Measurements from ENCODE around the gene TPPP2. TPM values are rescaled to one million over a fixed set of nuclear protein-coding genes. Genes with fewer than 3 reads are reported as not detected.
"Not testable (repeated sequence)": the region's sequence is repeated elsewhere in the genome, so short reads cannot be mapped to it uniquely, and the experiment has no call there.

Gene TPPP2
- total RNA-seq, 1 donor from 2014 or later = 0.84 TPM

- H3K9me3 Mint-ChIP-seq (ENCODE audit: low read depth) = no peaks in the 10 kb centered on the region
- H3K4me3 Mint-ChIP-seq (ENCODE audit: low read depth) = no peak overlapping the region
- H3K36me3 Mint-ChIP-seq (ENCODE audit: insufficient read depth) = no peaks in the 10 kb centered on the region
- TF ChIP-seq CTCF (IDR thresholded peaks at IDR 0.05; ENCODE audit: unreplicated experiment) = no peak
- DNase-seq (ENCODE audit: low spot score, unreplicated experiment) = no peak
- H3K27ac Mint-ChIP-seq = no peak overlapping the region
- peaks cover 12% of the 10 kb centered on the region for H3K4me1 Mint-ChIP-seq (ENCODE audit: low read depth)
- peaks cover 3% of the 10 kb centered on the region for H3K27me3 Mint-ChIP-seq
These were observed 26.1 kb upstream of the TPPP2 start for GRCh38 chr14:21003788-21004346.

- not testable (repeated sequence) for H3K9me3 Mint-ChIP-seq (ENCODE audit: low read depth); DNase-seq (ENCODE audit: low spot score, unreplicated experiment); H3K27me3 Mint-ChIP-seq; H3K4me1 Mint-ChIP-seq (ENCODE audit: low read depth); H3K36me3 Mint-ChIP-seq (ENCODE audit: insufficient read depth); H3K4me3 Mint-ChIP-seq (ENCODE audit: low read depth)
- peak overlapping the region; percentile 67 for H3K27ac Mint-ChIP-seq
These were observed 20.3 kb upstream of the TPPP2 start for GRCh38 chr14:21009721-21010120.

- Mint-ChIP-seq H3K27ac (no peak overlapping the region), H3K4me3 (ENCODE audit: low read depth) (no peak overlapping the region), H3K9me3 (ENCODE audit: low read depth) (no peaks in the 10 kb centered on the region), H3K36me3 (ENCODE audit: insufficient read depth) (no peaks in the 10 kb centered on the region), H3K27me3 (no peaks in the 10 kb centered on the region), H3K4me1 (ENCODE audit: low read depth) (peaks cover 10% of the 10 kb centered on the region)
- TF ChIP-seq CTCF (IDR thresholded peaks at IDR 0.05; ENCODE audit: unreplicated experiment) = no peak
- DNase-seq (ENCODE audit: low spot score, unreplicated experiment) = no peak
These were observed 18.9 kb upstream of the TPPP2 start for GRCh38 chr14:21011136-21011535.

GRCh38 chr14:21014761-21015190 lies 15.2 kb upstream of the TPPP2 start:
- Mint-ChIP-seq H3K27me3 (no peaks in the 10 kb centered on the region), H3K4me1 (ENCODE audit: low read depth) (peaks cover 2% of the 10 kb centered on the region), H3K27ac (no peak overlapping the region), H3K4me3 (ENCODE audit: low read depth) (no peak overlapping the region), H3K9me3 (ENCODE audit: low read depth) (no peaks in the 10 kb centered on the region), H3K36me3 (ENCODE audit: insufficient read depth) (peaks cover 5% of the 10 kb centered on the region)
- TF ChIP-seq CTCF (IDR thresholded peaks at IDR 0.05; ENCODE audit: unreplicated experiment) = peak; percentile 90
- DNase-seq (ENCODE audit: low spot score, unreplicated experiment) = peak; percentile 81

- Mint-ChIP-seq H3K4me1 (ENCODE audit: low read depth) (peaks cover 2% of the 10 kb centered on the region), H3K9me3 (ENCODE audit: low read depth) (no peaks in the 10 kb centered on the region), H3K36me3 (ENCODE audit: insufficient read depth) (peaks cover 5% of the 10 kb centered on the region), H3K27ac (no peak overlapping the region), H3K27me3 (no peaks in the 10 kb centered on the region), H3K4me3 (ENCODE audit: low read depth) (no peak overlapping the region)
- no peak for TF ChIP-seq CTCF (IDR thresholded peaks at IDR 0.05; ENCODE audit: unreplicated experiment)
- no peak for DNase-seq (ENCODE audit: low spot score, unreplicated experiment)
These were observed 14.7 kb upstream of the TPPP2 start for GRCh38 chr14:21015312-21015711.

GRCh38 chr14:21016413-21017190 lies 13.4 kb upstream of the TPPP2 start:
- H3K36me3 Mint-ChIP-seq (ENCODE audit: insufficient read depth) = peaks cover 7% of the 10 kb centered on the region
- no peak overlapping the region for H3K4me3 Mint-ChIP-seq (ENCODE audit: low read depth)
- TF ChIP-seq CTCF (IDR thresholded peaks at IDR 0.05; ENCODE audit: unreplicated experiment) = no peak
- no peak overlapping the region for H3K27ac Mint-ChIP-seq
- H3K4me1 Mint-ChIP-seq (ENCODE audit: low read depth) = peaks cover 2% of the 10 kb centered on the region
- no peaks in the 10 kb centered on the region for H3K9me3 Mint-ChIP-seq (ENCODE audit: low read depth)
- no peaks in the 10 kb centered on the region for H3K27me3 Mint-ChIP-seq
- no peak for DNase-seq (ENCODE audit: low spot score, unreplicated experiment)

Measured in progenitor cell of endocrine pancreas (in vitro differentiated cells).